Erythroblast (primary cell): Measurements from ENCODE around the gene THBS1.

Experiments
- GATA1 ChIP-seq: IDR thresholded peaks from 2 replicates; pipeline ENCODE4 v1.6.1; 2011; ENCODE audit warnings: low read depth, mild to moderate bottlenecking, control low read depth, low read length, moderate library complexity
- POLR2A ChIP-seq: IDR thresholded peaks from 2 replicates; pipeline ENCODE4 v1.6.1; 2011; ENCODE audit warnings: mild to moderate bottlenecking, low read length

DNA sequence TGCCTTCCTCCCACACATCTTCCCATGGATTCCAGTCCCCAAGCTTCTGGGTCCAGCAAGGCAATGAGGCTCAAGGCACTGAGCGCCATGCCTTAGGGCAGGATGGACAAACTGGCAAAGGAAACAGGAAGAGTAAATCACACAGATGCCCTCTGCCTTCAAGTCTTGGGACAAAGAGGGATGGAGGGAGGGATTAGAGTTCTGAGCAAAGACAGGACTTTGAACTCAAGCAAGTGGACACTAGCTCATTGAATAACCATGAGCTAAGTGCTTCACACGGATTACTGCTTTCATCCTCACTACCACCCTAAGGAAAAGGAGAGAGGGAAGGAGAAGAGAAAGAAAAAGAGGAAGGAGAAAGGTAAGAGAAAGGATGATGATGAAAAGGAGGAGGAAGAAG lies 7.6 kb upstream of the THBS1 start:
- TF ChIP-seq POLR2A, result no peak
- TF ChIP-seq GATA1, result no peak
